Large intestine (tissue), 3 donors: ENCODE results near the gene WRAP73. TPM values are rescaled to one million over a fixed set of nuclear protein-coding genes. Genes with fewer than 3 reads are reported as not detected.

ENCODE experiments used
- DNase-seq, 2 donors: peaks; one replicate each; pipeline versions ENCODE4 v3.0.0 to v3.0.0-alpha.2; 2013
- H3K27ac ChIP-seq: one replicate; pipeline ENCODE4 v1.5.1; 2013; ENCODE audit warnings: low read length
- H3K27me3 ChIP-seq: 2 replicates; pipeline ENCODE4 v1.6.1; 2013; ENCODE audit warnings: low read length; ENCODE audit not compliant: control insufficient read depth, insufficient read depth
- H3K36me3 ChIP-seq: 2 replicates; pipeline ENCODE4 v1.6.1; 2013; ENCODE audit warnings: low read length; ENCODE audit not compliant: control insufficient read depth, insufficient read depth
- H3K4me1 ChIP-seq: one replicate; pipeline ENCODE4 v1.6.1; 2013; ENCODE audit warnings: low read length; ENCODE audit not compliant: control insufficient read depth, insufficient read depth
- H3K4me3 ChIP-seq: one replicate; pipeline ENCODE4 v1.5.1; 2013; ENCODE audit warnings: low read length
- H3K9me3 ChIP-seq: one replicate; pipeline ENCODE4 v1.6.1; 2013; ENCODE audit warnings: mild to moderate bottlenecking, low read depth, low read length, moderate library complexity; ENCODE audit not compliant: control insufficient read depth
- WGBS: methylation state at CpG from one replicate; pipeline ENCODE4 v1.1.5; 2013; ENCODE audit warnings: low lambda C conversion rate; ENCODE audit not compliant: insufficient coverage; 5-methylcytosine and 5-hydroxymethylcytosine counted together
- polyA plus RNA-seq: library from polyadenylated mRNA; unstranded; fragments of 120-200 nt; gene quantifications from one replicate; pipeline ENCODE4 v1.2.1, GENCODE V29; 2013

WRAP73 gene
- polyA plus RNA-seq, 1 donor, result 15.6 TPM

- H3K4me3 ChIP-seq, result no peak overlapping the region
- H3K4me1 ChIP-seq, result peaks cover 25% of the 10 kb centered on the region
- H3K27ac ChIP-seq, result no peak overlapping the region
- H3K36me3 ChIP-seq, result no peaks in the 10 kb centered on the region
- H3K27me3 ChIP-seq, result no peaks in the 10 kb centered on the region
- WGBS, result no CpG with 5 or more reads among the region's 21 CpGs
- H3K9me3 ChIP-seq, result no peaks in the 10 kb centered on the region
- peak; percentile 64 to 72 for DNase-seq
Observed at GRCh38 chr1:3618881-3619671, 30.8 kb downstream of the WRAP73 start.

DNA sequence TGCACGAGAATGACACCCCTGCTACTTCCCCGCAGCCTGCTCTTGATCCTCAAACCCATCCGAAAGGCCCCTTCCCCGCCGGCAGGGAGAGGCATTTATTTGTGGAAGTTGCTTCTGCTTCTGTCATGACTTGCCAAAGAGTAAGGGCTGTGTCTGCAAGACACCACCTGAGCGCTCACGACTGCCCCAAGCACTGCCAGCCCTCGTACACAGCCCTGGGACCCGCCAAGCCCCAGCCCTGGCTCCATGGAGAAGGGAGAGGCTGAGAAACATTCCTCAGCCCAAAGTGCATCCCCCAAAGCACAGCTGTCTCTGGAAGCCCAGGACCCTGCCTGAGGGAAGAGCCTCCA is 31.4 kb downstream of the WRAP73 start:
- H3K4me1 ChIP-seq, result peaks cover 30% of the 10 kb centered on the region
- H3K9me3 ChIP-seq, result no peaks in the 10 kb centered on the region
- no peak overlapping the region for H3K27ac ChIP-seq
- no peaks in the 10 kb centered on the region for H3K27me3 ChIP-seq
- no peak overlapping the region for H3K4me3 ChIP-seq
- H3K36me3 ChIP-seq, result no peaks in the 10 kb centered on the region
- no peak for DNase-seq
- WGBS, result no CpG with 5 or more reads among the region's 9 CpGs

DNA sequence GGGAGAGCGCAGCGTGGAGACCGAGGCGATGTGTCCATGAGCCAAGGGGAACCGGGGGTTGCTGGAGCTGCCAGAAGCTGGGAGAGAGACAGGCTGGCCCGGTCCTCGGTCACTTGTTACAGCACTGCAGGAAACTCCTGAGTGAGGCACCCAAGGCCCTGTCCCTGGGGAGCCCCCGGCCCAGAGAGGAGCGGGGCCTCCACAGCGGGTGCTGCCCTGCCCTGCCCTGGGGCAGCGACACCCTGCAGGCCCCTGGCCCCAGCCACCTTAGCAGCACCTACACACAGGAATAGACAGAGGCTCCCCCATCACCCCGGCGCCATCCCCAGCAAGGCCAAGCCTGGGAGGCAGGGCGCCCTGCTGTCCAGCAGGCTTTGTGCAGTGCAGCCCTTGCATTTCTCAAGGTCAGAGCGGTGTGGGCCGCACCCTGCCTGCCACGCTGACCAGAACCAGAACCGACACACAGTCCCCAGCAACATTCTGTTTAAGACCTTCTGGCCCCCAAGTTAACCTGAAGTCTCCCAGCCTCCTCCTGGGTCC is 32.0 kb downstream of the WRAP73 start:
- 60% methylated on average over 1 of the region's 18 CpGs for WGBS
- no peak for DNase-seq
- no peaks in the 10 kb centered on the region for H3K27me3 ChIP-seq
- H3K4me3 ChIP-seq, result no peak overlapping the region
- H3K9me3 ChIP-seq, result no peaks in the 10 kb centered on the region
- H3K36me3 ChIP-seq, result no peaks in the 10 kb centered on the region
- H3K27ac ChIP-seq, result no peak overlapping the region
- peaks cover 28% of the 10 kb centered on the region for H3K4me1 ChIP-seq

DNA sequence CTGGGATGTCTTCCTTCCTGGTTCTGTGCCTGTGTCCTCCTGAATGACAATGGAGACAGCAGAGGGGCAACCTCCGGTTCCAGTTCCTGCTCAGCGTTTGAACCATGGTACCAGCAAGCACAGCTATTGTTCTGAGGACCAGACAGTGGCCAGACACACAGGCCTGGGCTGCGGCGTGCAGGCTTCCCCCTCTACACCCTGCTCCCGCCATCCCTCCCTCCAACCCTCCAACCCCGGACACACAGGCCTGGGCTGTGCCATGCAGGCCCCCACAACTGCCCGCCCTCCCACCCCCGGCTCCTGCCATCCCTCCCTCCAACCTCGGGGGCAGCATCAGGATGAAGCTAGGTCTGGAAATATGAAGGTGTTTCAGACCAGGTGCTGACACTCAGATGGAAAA is 33.0 kb downstream of the WRAP73 start:
- Histone ChIP-seq H3K4me1 (peaks cover 25% of the 10 kb centered on the region), H3K9me3 (no peaks in the 10 kb centered on the region), H3K4me3 (no peak overlapping the region), H3K27ac (no peak overlapping the region), H3K36me3 (no peaks in the 10 kb centered on the region), H3K27me3 (no peaks in the 10 kb centered on the region)
- no peak for DNase-seq
- no CpG with 5 or more reads among the region's 9 CpGs for WGBS

- Histone ChIP-seq H3K36me3 (no peaks in the 10 kb centered on the region), H3K27ac (no peak overlapping the region), H3K27me3 (peaks cover 4% of the 10 kb centered on the region), H3K9me3 (no peaks in the 10 kb centered on the region), H3K4me3 (no peak overlapping the region), H3K4me1 (peaks cover 30% of the 10 kb centered on the region)
- DNase-seq, result no peak
- WGBS, result 30% methylated on average over 2 of the region's 20 CpGs
Observed at GRCh38 chr1:3614755-3615742, 34.9 kb downstream of the WRAP73 start.

- no peaks in the 10 kb centered on the region for H3K36me3 ChIP-seq
- DNase-seq, result no peak
- WGBS, result no CpG with 5 or more reads among the region's 7 CpGs
- no peak overlapping the region for H3K4me3 ChIP-seq
- peaks cover 23% of the 10 kb centered on the region for H3K4me1 ChIP-seq
- H3K27ac ChIP-seq, result no peak overlapping the region
- peaks cover 6% of the 10 kb centered on the region for H3K27me3 ChIP-seq
- H3K9me3 ChIP-seq, result no peaks in the 10 kb centered on the region
Observed at GRCh38 chr1:3612123-3612522, 37.8 kb downstream of the WRAP73 start.

- Histone ChIP-seq H3K27me3 (peaks cover 6% of the 10 kb centered on the region), H3K36me3 (no peaks in the 10 kb centered on the region), H3K4me1 (peaks cover 23% of the 10 kb centered on the region), H3K27ac (no peak within 1 kb of the TSS), H3K9me3 (no peaks in the 10 kb centered on the region), H3K4me3 (peak within 1 kb of the TSS; percentile 32)
- WGBS, result no CpG with 5 or more reads among the region's 87 CpGs
- peak; percentile 51 to 59 for DNase-seq
Observed at GRCh38 chr1:3611170-3612019, 38.5 kb downstream of the WRAP73 start, which contains the start of gene MEGF6. Gene MEGF6, minus strand, starts transcription at chr1:3611508. Its CDS starts 240 bp downstream, at chr1:3611268.

DNA sequence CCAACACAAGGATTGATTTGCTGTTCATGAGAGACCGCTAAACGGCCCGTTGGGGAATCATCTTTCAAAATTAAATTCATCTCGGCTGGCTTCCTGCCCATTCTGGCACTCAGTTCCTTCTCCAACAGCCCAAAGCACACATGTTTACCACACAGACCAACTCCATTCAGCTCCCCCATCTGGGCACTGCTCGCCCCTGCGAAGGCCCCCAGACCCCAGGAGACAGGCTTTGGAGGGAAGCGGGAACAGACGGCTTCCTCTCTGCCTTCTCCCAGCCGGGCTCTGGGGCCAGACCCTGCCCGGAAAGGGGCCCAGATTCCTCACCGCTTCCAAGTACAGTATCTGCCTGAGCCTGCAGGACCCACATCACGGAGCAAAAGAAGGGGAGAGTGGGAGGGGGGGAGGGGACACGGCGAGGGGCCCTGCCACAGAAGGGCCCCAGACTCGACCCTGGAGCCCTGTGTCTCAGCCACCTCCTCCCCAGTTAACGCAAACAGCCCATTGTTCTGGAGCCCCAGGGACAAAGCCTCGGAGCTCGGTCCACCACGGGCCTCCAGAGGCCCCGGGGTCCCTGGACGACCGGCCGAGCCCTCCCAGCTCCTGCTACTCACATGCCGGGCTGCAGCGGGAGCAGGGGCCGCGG is 39.3 kb downstream of the WRAP73 start:
- WGBS, result no CpG with 5 or more reads among the region's 27 CpGs
- Histone ChIP-seq H3K27ac (no peak overlapping the region), H3K9me3 (no peaks in the 10 kb centered on the region), H3K4me1 (peaks cover 23% of the 10 kb centered on the region), H3K27me3 (peaks cover 6% of the 10 kb centered on the region), H3K36me3 (no peaks in the 10 kb centered on the region), H3K4me3 (peak overlapping the region; percentile 32)
- DNase-seq, result peak in 1 of 2 donors; percentile 33

- peaks cover 23% of the 10 kb centered on the region for H3K4me1 ChIP-seq
- H3K9me3 ChIP-seq, result no peaks in the 10 kb centered on the region
- WGBS, result no CpG with 5 or more reads among the region's 24 CpGs
- peaks cover 6% of the 10 kb centered on the region for H3K27me3 ChIP-seq
- H3K4me3 ChIP-seq, result no peak overlapping the region
- no peak overlapping the region for H3K27ac ChIP-seq
- no peak for DNase-seq
- no peaks in the 10 kb centered on the region for H3K36me3 ChIP-seq
Observed at GRCh38 chr1:3609769-3610526, 40.0 kb downstream of the WRAP73 start.
